NCI-H2171 (cell line): Measurements from ENCODE around the gene ALG6.

ENCODE experiments used
- DNase-seq: peaks from one replicate; lab custom pipeline; 2025; lab: John Stamatoyannopoulos, UW

Gene ALG6

GRCh38 chr1:63367215-63368103, at the start of gene ALG6:
Gene ALG6 (plus strand): TSS chr1:63367627. CDS start chr1:63370978, 3,351 bp downstream.
- DNase-seq = peak; percentile 93

- peak; percentile 15 for DNase-seq
Observed at GRCh38 chr1:63317817-63318152, 49.6 kb upstream of the ALG6 start.

GRCh38 chr1:63318201-63318979, 49.0 kb upstream of the ALG6 start:
- DNase-seq = no peak

- no peak for DNase-seq
Observed at GRCh38 chr1:63319046-63320021, 48.1 kb upstream of the ALG6 start.

GRCh38 chr1:63320022-63320721, 47.3 kb upstream of the ALG6 start:
- DNase-seq = no peak

- DNase-seq = no peak
Observed at GRCh38 chr1:63321066-63321784, 46.2 kb upstream of the ALG6 start.

- DNase-seq = no peak
Observed at GRCh38 chr1:63321785-63322113, 45.7 kb upstream of the ALG6 start.

- DNase-seq = peak; percentile 43
Observed at GRCh38 chr1:63322114-63322943, 45.1 kb upstream of the ALG6 start, which contains the start of gene FOXD3. Gene FOXD3 (plus strand): TSS chr1:63322567. CDS start chr1:63323059, 492 bp downstream.

- peak; percentile 50 for DNase-seq
Observed at GRCh38 chr1:63322944-63323864, 44.2 kb upstream of the ALG6 start.

- peak; percentile 44 for DNase-seq
Observed at GRCh38 chr1:63323865-63324778, 43.3 kb upstream of the ALG6 start.

- DNase-seq = no peak
Observed at GRCh38 chr1:63324779-63325119, 42.7 kb upstream of the ALG6 start.

GRCh38 chr1:63325279-63325985, 42.0 kb upstream of the ALG6 start:
- no peak for DNase-seq

- DNase-seq = no peak
Observed at GRCh38 chr1:63326106-63326472, 41.3 kb upstream of the ALG6 start.

GRCh38 chr1:63326473-63327380, 40.7 kb upstream of the ALG6 start:
- DNase-seq = no peak

GRCh38 chr1:63327417-63328054, 39.9 kb upstream of the ALG6 start:
- peak; percentile 32 for DNase-seq

- DNase-seq = no peak
Observed at GRCh38 chr1:63328122-63328521, 39.3 kb upstream of the ALG6 start.
